Mesenchymal stem cell (in vitro differentiated cells and primary cell): ENCODE measurements around the gene RADIL.

ENCODE experiments used
- DNase-seq: peaks from one replicate; pipeline ENCODE4 v3.0.0-alpha.2; 2013
- H2AFZ ChIP-seq: one replicate; pipeline ENCODE4 v1.6.1; 2013; ENCODE audit warnings: low read depth, mild to moderate bottlenecking, control low read depth, inconsistent platforms, low read length, moderate library complexity
- H2AK5ac ChIP-seq: 2 replicates; pipeline ENCODE4 v1.6.1; 2013; ENCODE audit warnings: low read length, moderate library complexity, mild to moderate bottlenecking, inconsistent platforms; ENCODE audit not compliant: severe bottlenecking
- H2BK120ac ChIP-seq: one replicate; pipeline ENCODE4 v1.6.1; 2013; ENCODE audit warnings: low read depth, mild to moderate bottlenecking, inconsistent platforms, low read length, moderate library complexity
- H2BK12ac ChIP-seq, 2 experiments: one replicate each; pipeline ENCODE4 v1.6.1; 2013; ENCODE audit warnings: inconsistent platforms in 2 of 2, low read length in 2 of 2, mild to moderate bottlenecking in 2 of 2, moderate library complexity in 2 of 2, control low read depth in 1 of 2
- H2BK15ac ChIP-seq: one replicate; pipeline ENCODE4 v1.6.1; 2013; ENCODE audit warnings: mild to moderate bottlenecking, low read depth, inconsistent platforms; ENCODE audit not compliant: poor library complexity, severe bottlenecking
- H2BK5ac ChIP-seq: 2 replicates; pipeline ENCODE4 v1.6.1; 2013; ENCODE audit warnings: low read depth, mild to moderate bottlenecking, low read length, control low read depth, inconsistent platforms; ENCODE audit not compliant: poor library complexity, severe bottlenecking
- H3K14ac ChIP-seq, 2 experiments: one replicate each; pipeline ENCODE4 v1.6.1; 2013; ENCODE audit warnings: inconsistent platforms in 2 of 2, low read length in 2 of 2, control low read depth in 1 of 2, mild to moderate bottlenecking in 1 of 2, moderate library complexity in 1 of 2
- H3K18ac ChIP-seq, 2 experiments: one replicate each; pipeline ENCODE4 v1.6.1; 2013; ENCODE audit warnings: inconsistent platforms in 2 of 2, low read length in 2 of 2, control low read depth in 1 of 2, low read depth in 1 of 2, mild to moderate bottlenecking in 1 of 2
- H3K23ac ChIP-seq, 2 experiments: one replicate each; pipeline ENCODE4 v1.6.1; 2013; ENCODE audit warnings: inconsistent platforms in 2 of 2, low read length in 2 of 2, mild to moderate bottlenecking in 2 of 2, moderate library complexity in 2 of 2, control low read depth in 1 of 2
- H3K27ac ChIP-seq: 2 replicates; pipeline ENCODE4 v1.5.1; 2013; ENCODE audit warnings: mild to moderate bottlenecking, moderate library complexity, low read length, control low read depth, inconsistent platforms; ENCODE audit not compliant: poor library complexity, severe bottlenecking
- H3K27me3 ChIP-seq, 2 experiments: 2 replicates each; pipeline versions ENCODE4 v1.6.1 to v1.7.0; 2013; ENCODE audit warnings: low read length in 2 of 2, mild to moderate bottlenecking in 2 of 2, moderate library complexity in 2 of 2, control low read depth in 1 of 2, inconsistent platforms in 1 of 2; ENCODE audit not compliant: control insufficient read depth in 1 of 2, insufficient read depth in 1 of 2
- H3K36me3 ChIP-seq, 2 experiments: 2 replicates each; pipeline versions ENCODE4 v1.6.1 to v1.7.0; 2013; ENCODE audit warnings: low read length in 2 of 2, control low read depth in 1 of 2, inconsistent platforms in 1 of 2, low read depth in 1 of 2, mild to moderate bottlenecking in 1 of 2; ENCODE audit not compliant: insufficient read depth in 2 of 2, control insufficient read depth in 1 of 2
- H3K4ac ChIP-seq, 2 experiments: one replicate each; pipeline ENCODE4 v1.6.1; 2013; ENCODE audit warnings: inconsistent platforms in 2 of 2, low read length in 2 of 2, mild to moderate bottlenecking in 2 of 2, moderate library complexity in 2 of 2, control low read depth in 1 of 2, low read depth in 1 of 2
- H3K4me1 ChIP-seq: 2 replicates; pipeline ENCODE4 v1.6.1; 2013; ENCODE audit warnings: low read depth, low read length, control low read depth; ENCODE audit not compliant: control insufficient read depth, insufficient read depth
- H3K4me2 ChIP-seq: 2 replicates; pipeline ENCODE4 v1.6.1; 2013; ENCODE audit warnings: low read length, mild to moderate bottlenecking, inconsistent platforms; ENCODE audit not compliant: poor library complexity, severe bottlenecking
- H3K4me3 ChIP-seq, 2 experiments: 2 replicates each; pipeline versions ENCODE4 v1.5.1 to v1.7.0; 2013; ENCODE audit warnings: low read length in 2 of 2, mild to moderate bottlenecking in 2 of 2, control low read depth in 1 of 2, low read depth in 1 of 2; ENCODE audit not compliant: insufficient read depth in 1 of 2
- H3K79me1 ChIP-seq: replicated peaks from 2 replicates; pipeline ENCODE4 v1.6.1; 2013; ENCODE audit warnings: mild to moderate bottlenecking, control low read depth, low read length, inconsistent platforms; ENCODE audit not compliant: poor library complexity, severe bottlenecking
- H3K9ac ChIP-seq: 2 replicates; pipeline ENCODE4 v1.7.0; 2013; ENCODE audit warnings: mild to moderate bottlenecking, low read length, moderate library complexity
- H3K9me3 ChIP-seq: 2 replicates; pipeline ENCODE4 v1.7.0; 2013; ENCODE audit warnings: mild to moderate bottlenecking, low read length; ENCODE audit not compliant: control insufficient read depth
- H4K8ac ChIP-seq: one replicate; pipeline ENCODE4 v1.6.1; 2013; ENCODE audit warnings: inconsistent platforms, mild to moderate bottlenecking, low read length, moderate library complexity
- H4K91ac ChIP-seq: one replicate; pipeline ENCODE4 v1.6.1; 2013; ENCODE audit warnings: mild to moderate bottlenecking, low read length, inconsistent platforms
- WGBS: methylation state at CpG from one replicate; pipeline ENCODE4 v1.1.7; 2013; ENCODE audit warnings: mixed read lengths; 5-methylcytosine and 5-hydroxymethylcytosine counted together

Gene RADIL

DNA sequence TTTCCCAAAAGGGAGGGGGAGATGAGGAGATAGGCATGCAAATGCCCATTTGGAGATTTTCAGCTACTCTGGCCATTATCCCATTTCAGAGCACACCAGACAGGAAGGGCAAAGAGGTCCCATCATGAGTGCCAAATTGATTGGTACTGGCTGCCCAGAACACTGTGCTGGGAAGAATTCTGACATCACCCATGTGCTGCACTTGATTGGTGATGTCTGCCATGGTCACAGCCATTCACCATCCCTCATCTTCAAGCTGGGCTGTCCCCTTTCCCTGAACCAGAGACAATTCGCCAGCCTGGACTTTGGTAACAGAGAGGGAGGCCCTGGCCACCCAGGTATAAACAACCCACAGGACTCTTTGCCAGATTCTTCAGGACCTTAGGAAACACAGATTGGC lies 23.2 kb upstream of the RADIL start:
- Histone ChIP-seq H2BK5ac (no peak overlapping the region), H2BK15ac (no peak overlapping the region), H4K8ac (no peak overlapping the region), H3K18ac (no peak overlapping the region), H3K4me2 (no peak overlapping the region), H3K23ac (no peak overlapping the region), H3K27me3 (peaks cover 19 to 39% of the 10 kb centered on the region in 2 experiments), H3K4ac (no peak overlapping the region), H3K36me3 (no peaks in the 10 kb centered on the region), H2BK12ac (no peak overlapping the region), H3K14ac (no peak overlapping the region), H3K9ac (no peak overlapping the region), H2AFZ (no peak overlapping the region), H2AK5ac (no peak overlapping the region), H3K4me1 (no peaks in the 10 kb centered on the region), H3K27ac (no peak overlapping the region), H2BK120ac (no peak overlapping the region), H4K91ac (no peak overlapping the region), H3K79me1 (no peaks in the 10 kb centered on the region), H3K4me3 (no peak overlapping the region), H3K9me3 (peaks cover 10% of the 10 kb centered on the region)
- 93% methylated on average over 1 of the region's 1 CpG for WGBS
- no peak for DNase-seq

DNA sequence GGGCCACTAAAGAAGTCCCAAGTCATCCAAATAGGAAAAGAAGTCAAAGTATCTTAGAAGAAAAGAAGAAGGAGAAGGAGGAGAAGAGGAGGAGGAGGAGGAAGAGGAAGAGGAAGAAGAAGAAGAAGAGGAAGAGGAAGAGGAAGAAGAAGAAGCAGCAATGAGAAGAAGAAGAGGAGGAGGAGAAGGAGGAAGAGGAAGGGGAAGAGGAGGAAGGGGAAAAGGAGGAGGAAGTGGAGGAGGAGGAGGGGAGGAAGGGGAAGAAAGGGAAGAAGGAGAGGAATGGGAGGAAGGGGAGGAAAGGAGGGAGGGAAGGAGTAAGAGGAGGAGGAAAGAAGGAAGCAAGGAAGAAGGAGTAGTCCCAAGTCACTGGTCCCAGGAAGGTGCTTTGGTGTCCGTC lies 21.7 kb upstream of the RADIL start:
- Histone ChIP-seq H3K23ac (no peak overlapping the region), H2BK120ac (no peak overlapping the region), H3K27me3 (peaks cover 19 to 44% of the 10 kb centered on the region in 2 experiments), H3K4me2 (no peak overlapping the region), H3K36me3 (no peaks in the 10 kb centered on the region), H4K91ac (no peak overlapping the region), H3K18ac (no peak overlapping the region), H3K79me1 (no peaks in the 10 kb centered on the region), H3K9me3 (peaks cover 10% of the 10 kb centered on the region), H3K4me1 (no peaks in the 10 kb centered on the region), H3K4ac (no peak overlapping the region), H2BK12ac (no peak overlapping the region), H3K9ac (no peak overlapping the region), H2AK5ac (no peak overlapping the region), H2BK15ac (no peak overlapping the region), H2AFZ (no peak overlapping the region), H3K14ac (no peak overlapping the region), H3K27ac (no peak overlapping the region), H3K4me3 (no peak overlapping the region), H4K8ac (no peak overlapping the region), H2BK5ac (no peak overlapping the region)
- no peak for DNase-seq
- 100% methylated on average over 1 of the region's 1 CpG for WGBS

DNA sequence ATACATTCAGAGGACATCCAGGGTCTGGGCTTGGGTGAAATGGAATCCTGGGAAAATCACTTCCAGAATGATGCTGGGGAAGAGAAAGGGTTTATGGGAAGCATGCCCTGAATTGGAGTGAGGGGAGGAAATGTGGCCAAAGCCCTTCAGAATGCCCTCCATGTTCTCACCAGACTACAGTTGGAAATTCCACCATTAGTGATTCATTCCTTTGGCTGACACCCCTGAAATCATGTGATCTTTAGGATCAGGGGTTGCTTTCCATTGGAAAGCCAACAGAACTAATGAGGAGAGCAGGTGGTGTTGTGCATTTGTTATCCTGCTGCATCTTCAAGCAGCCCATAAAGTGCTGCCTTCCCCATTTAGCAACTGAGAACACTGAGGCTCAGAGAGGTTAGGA lies 20.8 kb upstream of the RADIL start:
- Histone ChIP-seq H3K4ac (no peak overlapping the region), H3K27me3 (peaks cover 19 to 44% of the 10 kb centered on the region in 2 experiments), H3K18ac (no peak overlapping the region), H3K4me3 (no peak overlapping the region), H2BK120ac (no peak overlapping the region), H3K9ac (no peak overlapping the region), H4K8ac (no peak overlapping the region), H2AK5ac (no peak overlapping the region), H2BK5ac (no peak overlapping the region), H3K14ac (no peak overlapping the region), H3K36me3 (no peaks in the 10 kb centered on the region), H4K91ac (no peak overlapping the region), H2BK15ac (no peak overlapping the region), H3K9me3 (peaks cover 10% of the 10 kb centered on the region), H3K27ac (no peak overlapping the region), H2BK12ac (no peak overlapping the region), H3K4me2 (no peak overlapping the region), H3K4me1 (no peaks in the 10 kb centered on the region), H3K23ac (no peak overlapping the region), H2AFZ (no peak overlapping the region), H3K79me1 (no peaks in the 10 kb centered on the region)
- no peak for DNase-seq

DNA sequence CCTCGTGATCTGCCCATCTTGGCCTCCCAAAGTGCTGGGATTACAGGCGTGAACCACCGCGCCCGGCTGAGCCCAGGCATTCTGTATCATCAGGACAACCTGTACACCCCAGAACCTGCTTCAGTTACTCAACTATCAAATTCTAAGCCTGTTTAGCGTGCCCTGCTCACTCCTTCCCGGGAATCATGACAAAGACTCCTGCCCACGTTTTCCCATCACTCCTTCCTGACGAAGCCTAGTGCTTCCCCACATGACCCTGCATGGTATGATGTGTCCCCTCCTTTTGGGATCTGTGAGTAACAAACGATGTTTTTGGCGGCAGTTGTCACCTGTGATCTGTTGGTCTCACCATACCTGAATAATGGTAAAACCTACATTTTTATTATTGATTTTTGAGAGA lies 12.2 kb upstream of the RADIL start:
- H2BK15ac ChIP-seq: no peak overlapping the region
- peaks cover 6% of the 10 kb centered on the region for H3K9me3 ChIP-seq
- no peak overlapping the region for H3K14ac ChIP-seq
- H3K18ac ChIP-seq: no peak overlapping the region
- H3K79me1 ChIP-seq: no peaks in the 10 kb centered on the region
- H3K27me3 ChIP-seq: peaks cover 5 to 7% of the 10 kb centered on the region in 2 experiments
- H4K8ac ChIP-seq: no peak overlapping the region
- H2BK12ac ChIP-seq: no peak overlapping the region
- no peaks in the 10 kb centered on the region for H3K36me3 ChIP-seq
- no peak overlapping the region for H3K4me2 ChIP-seq
- 80% methylated on average over 9 of the region's 11 CpGs for WGBS
- no peak overlapping the region for H4K91ac ChIP-seq
- H3K4me1 ChIP-seq: no peaks in the 10 kb centered on the region
- no peak overlapping the region for H2AK5ac ChIP-seq
- no peak overlapping the region for H3K9ac ChIP-seq
- H2BK120ac ChIP-seq: no peak overlapping the region
- no peak overlapping the region for H2BK5ac ChIP-seq
- H3K27ac ChIP-seq: no peak overlapping the region
- no peak overlapping the region for H3K4me3 ChIP-seq
- DNase-seq: no peak
- H3K4ac ChIP-seq: no peak overlapping the region
- H3K23ac ChIP-seq: no peak overlapping the region
- H2AFZ ChIP-seq: no peak overlapping the region
